ENCODE measurements around the gene SPESP1.

Gene SPESP1

DNA sequence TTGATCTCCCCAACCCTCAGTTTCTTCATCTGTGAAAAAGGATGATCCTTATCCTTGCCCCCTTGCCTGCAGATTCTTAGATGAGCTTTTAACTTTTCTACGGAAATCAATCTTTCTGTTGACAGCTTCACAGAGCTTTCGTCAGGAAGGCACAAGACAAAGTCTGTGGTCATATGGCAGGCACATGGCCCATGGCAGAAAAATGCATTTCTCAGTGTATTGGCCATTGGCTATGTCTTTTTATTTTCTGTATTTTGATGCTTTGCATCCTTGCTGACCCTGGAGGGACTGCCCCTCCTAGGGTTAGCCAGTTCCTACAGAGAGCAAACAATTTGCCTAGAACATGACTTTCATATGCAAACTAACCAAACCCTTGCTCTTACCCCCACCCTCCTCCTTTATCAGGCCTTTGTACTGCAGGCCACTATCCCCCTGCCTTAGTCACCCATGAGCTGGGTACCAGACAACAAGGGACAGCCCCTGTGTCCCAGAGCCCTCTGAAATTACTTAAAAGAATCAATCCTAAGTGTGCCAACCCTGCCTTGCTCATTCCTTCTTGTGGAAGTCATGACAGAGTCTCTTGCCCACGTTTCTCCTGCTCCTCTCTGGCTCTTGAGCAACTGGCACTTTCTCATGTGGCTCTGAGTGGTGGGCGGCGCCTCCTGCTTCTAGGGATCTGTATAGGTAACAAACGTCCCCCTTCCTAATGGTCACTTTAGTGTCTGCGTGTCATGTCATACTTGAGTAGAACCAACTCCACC lies 60.1 kb downstream of the SPESP1 start:
- in situ Hi-C loops (cut with MboI; ENCODE audit: low sequenced_read_pairs) = no loop called here

GRCh38 chr15:68990992-68991500 lies 60.7 kb downstream of the SPESP1 start:
- in situ Hi-C loops (cut with MboI; ENCODE audit: low sequenced_read_pairs) = no loop called here

DNA sequence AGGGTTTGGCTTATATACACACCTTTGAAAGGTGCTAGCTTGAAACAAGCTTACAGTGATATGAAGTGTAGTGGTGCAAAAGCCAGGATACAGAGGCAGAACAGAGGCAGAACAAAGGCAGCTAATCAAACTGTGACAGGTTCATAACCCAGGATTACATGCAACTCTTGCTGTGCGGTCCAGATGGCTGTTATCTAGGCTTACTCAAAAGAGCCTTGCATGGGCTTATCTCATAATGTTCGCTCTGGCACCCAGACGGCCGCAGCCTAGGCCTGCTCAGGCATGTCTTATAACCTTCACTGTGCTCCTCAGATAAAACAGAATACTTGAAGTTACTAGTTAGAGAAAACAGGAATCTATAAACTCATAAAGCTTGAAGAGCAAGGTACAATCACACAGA lies 61.4 kb downstream of the SPESP1 start:
- in situ Hi-C loops (cut with MboI; ENCODE audit: low sequenced_read_pairs) = no loop called here

GRCh38 chr15:68992696-68993095 lies 62.4 kb downstream of the SPESP1 start:
- in situ Hi-C loops (cut with MboI; ENCODE audit: low sequenced_read_pairs) = no loop called here

DNA sequence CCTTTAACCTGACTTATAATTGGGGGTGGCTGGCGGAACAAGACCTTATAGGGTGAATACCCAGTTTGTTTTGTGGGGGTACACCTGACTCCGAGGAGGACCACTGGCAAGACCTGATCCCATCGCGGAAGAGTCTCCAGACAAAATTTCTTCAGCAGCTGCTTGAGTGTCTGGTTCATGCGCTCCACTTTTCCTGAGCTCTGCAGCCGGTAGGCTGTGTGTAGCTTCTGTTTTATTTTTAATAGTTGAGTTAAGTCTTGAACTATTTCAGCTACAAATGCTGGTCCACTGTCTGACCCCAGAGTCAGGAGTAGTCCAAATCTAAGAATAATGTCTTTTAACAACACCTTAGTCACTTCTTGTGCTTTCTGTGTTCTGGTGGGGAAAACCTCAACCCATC lies 63.0 kb downstream of the SPESP1 start:
- in situ Hi-C loops (cut with MboI; ENCODE audit: low sequenced_read_pairs) = no loop called here

- in situ Hi-C loops (cut with MboI; ENCODE audit: low sequenced_read_pairs) = no loop called here
Measured at GRCh38 chr15:68994149-68994548, 63.8 kb downstream of the SPESP1 start.

- in situ Hi-C loops (cut with MboI; ENCODE audit: low sequenced_read_pairs) = no loop called here
Measured at GRCh38 chr15:68994981-68995761, 64.8 kb downstream of the SPESP1 start.

Measured in hTERT RPE-1 (cell line).